ENCODE data around the gene KLF6.

The KLF6 gene

DNA sequence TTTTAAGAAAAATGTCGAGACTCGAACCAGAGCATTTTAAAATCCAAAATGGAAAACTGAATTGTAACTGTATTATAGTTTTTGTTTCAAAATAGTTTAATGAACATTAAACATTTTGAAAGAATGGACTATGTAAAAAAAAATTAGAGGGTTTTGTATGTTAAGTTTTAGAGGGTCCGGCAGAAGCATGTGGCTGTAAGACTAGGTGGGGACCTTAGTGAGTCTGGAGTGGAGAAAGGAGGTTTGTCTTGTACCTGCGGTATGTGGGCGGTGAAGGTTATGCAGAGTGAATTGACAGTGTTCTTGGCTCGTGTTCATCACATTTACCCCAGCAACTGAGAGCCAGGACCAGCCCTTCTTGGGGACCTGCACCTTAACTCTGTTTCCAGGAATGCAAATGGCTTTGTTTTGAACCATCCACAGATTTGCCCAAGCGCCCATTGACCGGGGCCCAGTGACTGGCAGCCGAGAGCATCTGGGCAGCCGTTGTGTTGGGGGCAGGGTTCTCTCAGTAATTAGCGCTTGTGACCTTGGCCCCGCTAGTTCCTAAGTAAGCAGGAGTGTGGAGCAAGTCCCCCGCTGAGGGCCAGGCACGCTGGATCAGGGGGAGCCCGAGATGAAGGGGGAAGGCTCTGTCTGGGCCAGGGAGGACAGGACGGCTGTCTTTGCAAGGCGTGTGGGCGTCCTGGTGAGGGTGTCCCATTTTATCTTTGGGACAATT is 1.4 kb upstream of the KLF6 start:
- no peak for DNase-seq

DNA sequence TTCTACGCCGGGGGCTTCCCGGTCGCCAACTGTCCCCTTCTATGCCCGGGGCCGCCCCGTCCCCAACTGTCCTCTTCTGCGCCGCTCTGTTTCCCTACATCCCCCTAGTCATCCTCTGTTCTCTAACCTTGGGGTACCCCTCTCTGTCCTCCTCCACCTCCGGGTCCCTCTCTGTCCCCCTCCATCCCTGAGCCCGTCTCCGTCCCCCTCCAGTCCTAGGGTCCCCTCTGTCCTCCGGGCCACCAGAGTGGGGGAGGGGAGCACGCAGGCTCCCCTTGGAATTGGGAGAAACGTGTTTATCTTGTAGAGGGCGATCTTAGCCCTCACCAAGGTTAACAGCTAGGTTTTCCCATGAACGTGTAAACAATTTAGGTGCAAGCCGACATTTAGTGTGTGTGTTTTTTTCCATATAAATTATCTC is 852 bp upstream of the KLF6 start:
- no peak for DNase-seq

DNA sequence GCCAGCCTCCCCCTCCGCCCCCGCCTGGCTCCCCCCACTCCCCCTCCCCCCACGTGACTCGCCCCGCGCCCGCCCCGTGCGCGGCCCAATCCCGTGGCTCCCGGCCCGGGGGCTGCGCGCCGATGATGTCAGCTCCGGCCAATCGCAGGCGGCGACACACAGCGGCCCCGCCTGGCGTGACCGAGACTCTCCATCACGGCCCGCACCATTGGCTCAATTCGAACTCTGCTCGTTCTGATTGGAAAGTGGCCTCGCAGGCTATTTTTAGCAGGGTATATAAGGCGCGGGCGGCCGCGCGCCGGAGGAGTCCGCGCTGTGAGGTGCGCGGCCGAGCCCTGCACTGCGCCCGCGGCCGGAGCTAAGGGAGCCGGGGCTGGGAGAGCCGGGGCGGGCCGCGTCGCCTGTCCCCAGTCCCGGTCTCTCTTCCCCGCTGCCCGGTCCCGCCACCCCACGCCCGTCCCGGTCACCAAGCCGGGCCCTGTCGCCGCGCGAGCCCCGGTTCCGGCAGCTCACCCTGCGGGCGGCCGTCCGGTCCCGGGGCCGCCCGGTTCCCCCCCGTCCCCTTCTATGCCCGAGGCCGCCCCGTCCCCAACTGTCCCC is 342 bp upstream of the KLF6 start:
- DNase-seq = peak; percentile 99

GRCh38 chr10:3783682-3784432 is 1.2 kb downstream of the KLF6 start:
- no peak for DNase-seq

DNA sequence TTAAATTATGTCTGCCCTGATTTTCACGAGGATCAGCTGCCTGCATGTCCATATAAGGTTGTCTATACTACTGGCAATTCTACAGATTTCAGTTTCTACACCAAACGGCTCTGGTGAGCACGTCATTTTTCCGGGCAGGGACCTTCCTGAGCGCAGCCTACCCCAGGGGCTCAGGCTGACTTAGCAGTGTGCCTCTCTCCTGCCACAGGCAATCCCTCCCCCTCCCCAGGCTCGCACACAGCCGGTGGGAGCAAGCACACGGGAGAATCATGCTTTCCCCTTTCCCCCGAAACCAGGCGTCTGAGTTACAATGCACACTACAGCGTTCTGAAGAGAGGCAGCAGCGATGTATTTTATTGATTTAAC is 1.7 kb downstream of the KLF6 start:
- DNase-seq = peak; percentile 89

- peak; percentile 77 for DNase-seq
Measured at GRCh38 chr10:3782451-3783315, 2.3 kb downstream of the KLF6 start.

GRCh38 chr10:3782146-3782450 is 2.9 kb downstream of the KLF6 start:
- DNase-seq = no peak

- DNase-seq = peak; percentile 64
Measured at GRCh38 chr10:3781468-3782145, 3.4 kb downstream of the KLF6 start.

GRCh38 chr10:3780771-3781467 is 4.1 kb downstream of the KLF6 start:
- DNase-seq = no peak

DNA sequence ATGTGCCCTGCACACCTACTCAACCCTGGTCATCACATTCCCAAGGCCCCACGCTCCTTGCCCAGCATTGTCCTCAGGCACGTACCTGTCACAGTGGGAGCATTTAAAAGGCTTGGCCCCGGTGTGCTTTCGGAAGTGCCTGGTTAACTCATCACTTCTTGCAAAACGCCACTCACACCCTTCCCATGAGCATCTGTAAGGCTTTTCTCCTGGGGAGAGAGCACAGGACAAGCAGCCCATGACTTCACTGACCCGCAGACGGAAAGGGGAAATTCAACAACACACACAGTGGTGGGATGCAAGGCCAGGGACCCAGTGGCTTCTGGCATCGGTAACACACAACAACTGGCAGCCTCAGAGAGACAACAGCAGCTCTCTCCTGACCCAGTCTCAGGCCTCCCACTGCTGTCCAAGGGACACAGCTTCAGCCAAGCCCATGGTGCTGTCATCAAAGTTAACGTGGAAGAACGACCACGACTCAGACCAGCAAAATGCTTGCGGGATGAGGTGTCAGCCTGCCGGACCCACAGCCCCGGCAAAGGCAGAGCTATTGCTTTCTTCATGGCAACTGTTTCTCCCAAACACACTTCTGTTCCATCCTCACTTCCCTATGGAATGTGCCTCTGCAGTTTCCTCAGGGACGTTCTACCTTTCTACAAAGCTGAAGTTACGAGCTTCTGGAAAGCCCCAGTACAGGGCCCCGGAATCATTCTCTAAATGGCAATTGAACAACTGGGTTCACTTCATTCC is 4.8 kb downstream of the KLF6 start:
- no peak for DNase-seq

GRCh38 chr10:3779158-3779741 is 5.8 kb downstream of the KLF6 start:
- DNase-seq = no peak

- DNase-seq = no peak
Measured at GRCh38 chr10:3778692-3779157, 6.3 kb downstream of the KLF6 start.

DNA sequence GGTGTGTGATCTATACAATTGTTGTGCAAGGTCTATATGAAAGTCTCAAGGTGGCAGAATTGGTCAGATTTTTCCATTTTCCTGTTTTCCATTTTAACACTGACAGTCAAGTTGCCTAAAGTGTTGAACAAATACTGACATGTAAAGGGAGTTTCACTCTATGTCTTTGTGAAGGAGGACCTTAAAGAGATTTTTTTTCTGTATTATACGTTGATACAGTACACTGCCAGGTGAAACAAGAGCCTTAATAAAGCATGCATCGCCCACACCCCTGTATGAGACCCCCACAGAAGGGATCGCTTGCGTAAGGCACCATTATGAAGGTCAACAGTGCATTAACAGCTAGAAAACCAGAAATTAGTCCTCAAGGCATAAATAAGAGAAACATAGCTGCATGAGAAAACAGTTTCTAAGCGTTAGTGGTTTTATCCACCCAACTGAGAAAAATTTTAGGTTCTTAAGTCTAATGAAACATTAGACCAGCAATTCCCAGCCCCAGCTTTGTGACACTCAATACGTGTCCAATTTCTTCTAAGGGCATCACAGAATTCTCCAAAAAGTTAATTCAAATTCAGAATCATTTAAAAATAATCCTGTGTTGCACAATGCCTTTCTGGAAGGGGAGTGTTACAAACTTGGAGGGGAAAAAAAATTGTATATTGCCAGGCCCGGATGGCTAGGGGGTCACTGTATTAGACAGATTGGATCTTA is 6.9 kb downstream of the KLF6 start:
- no peak for DNase-seq

GRCh38 chr10:3776796-3777571 is 8.0 kb downstream of the KLF6 start:
- peak; percentile 79 for DNase-seq

- DNase-seq = no peak
Measured at GRCh38 chr10:3775696-3776551, 9.1 kb downstream of the KLF6 start.

- DNase-seq = no peak
Measured at GRCh38 chr10:3774814-3775695, 10.0 kb downstream of the KLF6 start.
